DND-41 (cell line): ENCODE data around the gene HSCB.

ENCODE experiments used
- CTCF ChIP-seq: IDR thresholded peaks from 2 replicates; pipeline ENCODE4 v1.5.1; 2012; ENCODE audit warnings: borderline replicate concordance, low read length, moderate library complexity, mild to moderate bottlenecking; ENCODE audit not compliant: poor library complexity, severe bottlenecking; ENCODE audit errors: extremely low read depth
- EZH2 ChIP-seq: IDR thresholded peaks from 3 replicates; pipeline ENCODE4 v1.6.1; 2012; ENCODE audit warnings: borderline replicate concordance, low read depth, mild to moderate bottlenecking, moderate library complexity, low read length, inconsistent platforms; ENCODE audit not compliant: severe bottlenecking

- TF ChIP-seq CTCF = no peak
- no peak for TF ChIP-seq EZH2
Observed at GRCh38 chr22:28728621-28729313, 13.1 kb upstream of the HSCB start.
